Endothelial cell of umbilical vein (primary cell): ENCODE measurements around the gene OLFML2B. TPM values are rescaled to one million over a fixed set of nuclear protein-coding genes. Genes with fewer than 3 reads are reported as not detected.

ENCODE experiments used
- BruUV-seq: library from RNA; stranded (reverse); fragments of 400-500 nt; replicated peaks from 2 replicates; lab custom pipeline; 2021; lab: Mats Ljungman, UMichigan
- CTCF ChIA-PET: fragments of 300-600, 350-600 bp; sonication (Branson Sonifier 250); formaldehyde crosslinking; loops from one replicate; lab custom pipeline; 2021; ENCODE audit warnings: antibody characterized with exemption, inconsistent platforms; lab: Charles Lee
- POLR2A ChIA-PET: fragments of 300-600, 350-600 bp; sonication (Branson Sonifier 250); formaldehyde crosslinking; loops from one replicate; lab custom pipeline; 2021; ENCODE audit warnings: antibody characterized with exemption, inconsistent platforms; lab: Charles Lee
- DNase-seq: peaks from one replicate; pipeline ENCODE4 v3.0.0-alpha.2; 2011; ENCODE audit warnings: low read depth, low spot score
- FAIRE-seq: peaks from 2 replicates; lab custom pipeline; 2011; peaks lifted over from hg19 to GRCh38; lab: Jason Lieb, UNC
- H2AFZ ChIP-seq: 2 replicates; pipeline ENCODE4 v1.6.0; 2012; ENCODE audit warnings: low read depth, low read length, control low read depth, inconsistent platforms
- H3K27ac ChIP-seq: 2 replicates; pipeline ENCODE4 v1.5.1; 2011; ENCODE audit warnings: low read depth, mild to moderate bottlenecking, control low read depth, low read length, moderate library complexity; ENCODE audit not compliant: insufficient read depth
- H3K27me3 ChIP-seq, 2 experiments: 2 replicates each; pipeline versions ENCODE4 v1.6.0 to v1.6.1; 2011; ENCODE audit warnings: low read length in 2 of 2, mixed read lengths in 1 of 2; ENCODE audit not compliant: control insufficient read depth in 2 of 2, insufficient read depth in 2 of 2
- H3K36me3 ChIP-seq, 2 experiments: 2 replicates in 1 of 2; 3 replicates in 1 of 2; pipeline ENCODE4 v1.5.1; 2011; ENCODE audit warnings: low read length in 2 of 2, mild to moderate bottlenecking in 1 of 2, moderate library complexity in 1 of 2; ENCODE audit not compliant: control insufficient read depth in 2 of 2, insufficient read depth in 2 of 2; ENCODE audit errors: extremely low read depth in 1 of 2
- H3K4me1 ChIP-seq: 3 replicates; pipeline ENCODE4 v1.5.1; 2011; ENCODE audit warnings: mild to moderate bottlenecking, low read length; ENCODE audit not compliant: control insufficient read depth, insufficient read depth; ENCODE audit errors: extremely low read depth
- H3K4me2 ChIP-seq: 2 replicates; pipeline ENCODE4 v1.6.1; 2011; ENCODE audit warnings: low read length, control low read depth, mixed read lengths; ENCODE audit not compliant: insufficient read depth
- H3K4me3 ChIP-seq, 3 experiments: fragments of 200-600 bp in 1 of 3; sonication (generic), shearing (Covaris generic) in 1 of 3; replicated peaks in 1 of 3; 2 replicates each; pipeline ENCODE4 v1.5.1; 2011 to 2016; ENCODE audit warnings: control low read depth in 3 of 3, low read length in 3 of 3, mild to moderate bottlenecking in 2 of 3, inconsistent platforms in 1 of 3, low read depth in 1 of 3, moderate library complexity in 1 of 3; ENCODE audit not compliant: insufficient read depth in 1 of 3
- H3K79me2 ChIP-seq: 2 replicates; pipeline ENCODE4 v1.6.0; 2012; ENCODE audit warnings: low read length, inconsistent platforms; ENCODE audit not compliant: control insufficient read depth, insufficient read depth
- H3K9ac ChIP-seq: replicated peaks from 2 replicates; pipeline ENCODE3; 2011; ENCODE audit warnings: low read length, control low read depth; ENCODE audit not compliant: insufficient read depth; ENCODE audit errors: extremely low read depth
- H3K9me1 ChIP-seq: replicated peaks from 3 replicates; pipeline ENCODE4 v1.6.0; 2011; ENCODE audit warnings: mild to moderate bottlenecking, low read length; ENCODE audit not compliant: control insufficient read depth, insufficient read depth; ENCODE audit errors: extremely low read depth
- H3K9me3 ChIP-seq: replicated peaks from 2 replicates; pipeline ENCODE4 v1.5.1; 2012; ENCODE audit warnings: low read length, inconsistent platforms; ENCODE audit not compliant: control insufficient read depth, insufficient read depth
- H4K20me1 ChIP-seq: replicated peaks from 2 replicates; pipeline ENCODE3; 2011; ENCODE audit warnings: mild to moderate bottlenecking, low read length; ENCODE audit not compliant: control insufficient read depth, insufficient read depth; ENCODE audit errors: extremely low read depth
- CTCF ChIP-seq, 2 donors: IDR thresholded peaks; 1 replicate in 1 of 2; 2 replicates in 1 of 2; pipeline ENCODE4 v1.5.1; 2011; ENCODE audit warnings: low read length in 2 of 2, mild to moderate bottlenecking in 2 of 2, moderate library complexity in 2 of 2, control low read depth in 1 of 2, inconsistent platforms in 1 of 2, low read depth in 1 of 2; ENCODE audit not compliant: insufficient read depth in 1 of 2; ENCODE audit errors: extremely low read depth in 1 of 2
- EZH2 ChIP-seq: IDR thresholded peaks from 2 replicates; pipeline ENCODE4 v1.6.1; 2012; ENCODE audit warnings: borderline replicate concordance, low read depth, mild to moderate bottlenecking, moderate library complexity, low read length, inconsistent platforms; ENCODE audit not compliant: severe bottlenecking
- FOS ChIP-seq: IDR thresholded peaks from 2 replicates; pipeline ENCODE4 v1.6.1; 2011; ENCODE audit warnings: mild to moderate bottlenecking, low read length, moderate library complexity, borderline replicate concordance; ENCODE audit not compliant: insufficient read depth
- GATA2 ChIP-seq: IDR thresholded peaks from 2 replicates; pipeline ENCODE4 v1.7.0; 2011; ENCODE audit warnings: low read depth, mild to moderate bottlenecking, moderate library complexity, mixed read lengths, low read length; ENCODE audit not compliant: insufficient read length, insufficient read depth
- JUN ChIP-seq: IDR thresholded peaks from 2 replicates; pipeline ENCODE4 v1.6.1; 2011; ENCODE audit warnings: borderline replicate concordance, low read depth; ENCODE audit not compliant: insufficient read length, insufficient read depth
- MAX ChIP-seq: IDR thresholded peaks from 2 replicates; pipeline ENCODE4 v1.6.1; 2011; ENCODE audit not compliant: insufficient read depth, insufficient read length
- MYC ChIP-seq: IDR thresholded peaks from one replicate; pipeline ENCODE4 v1.6.1; 2011; ENCODE audit warnings: mild to moderate bottlenecking, low read depth, low read length
- POLR2A ChIP-seq: IDR thresholded peaks from 2 replicates; pipeline ENCODE4 v1.6.1; 2012; ENCODE audit warnings: low read depth, mild to moderate bottlenecking, control low read depth, low read length
- POLR2AphosphoS5 ChIP-seq: IDR thresholded peaks from 2 replicates; pipeline ENCODE4 v1.6.1; 2012; ENCODE audit warnings: low read depth, mild to moderate bottlenecking, control low read depth, low read length, moderate library complexity; ENCODE audit not compliant: insufficient read depth
- dilution Hi-C: fragments of 300-500 bp; cut with MboI; formaldehyde crosslinking; loops from one replicate; pipeline ENCODE4 v1.15.0; 2019; ENCODE audit warnings: low sequenced_read_pairs; ENCODE audit not compliant: extremely low pct_ligation_motif_present
- intact Hi-C: fragments of 100-400 bp; cut with micrococcal nuclease; formaldehyde crosslinking; loops from one replicate; pipeline ENCODE4 v1.10.0; 2022
- polyA plus RNA-seq, 4 experiments: library from polyadenylated mRNA; depleted of rRNA in 3 of 4; stranded (reverse) in 3 of 4; unstranded in 1 of 4; fragments of >200 nt; gene quantifications; 2 replicates each; pipeline versions ENCODE4 v1.2.1 to v1.2.3, GENCODE V29; 2011 to 2012; ENCODE audit warnings: missing spikeins in 1 of 4
- total RNA-seq: library from RNA; stranded (reverse); gene quantifications from 2 replicates; pipeline ENCODE4 v1.2.3, GENCODE V29; 2021

OLFML2B gene
- total and polyA plus RNA-seq, 2 donors (not counting 3 experiments of a cell fraction or from before 2014, with no cell fraction given), result 0.58 to 0.62 TPM

- DNase-seq, result no peak
- intact Hi-C loops, result no loop called here
- Histone ChIP-seq H3K4me1 (peaks cover 3% of the 10 kb centered on the region), H4K20me1 (no peaks in the 10 kb centered on the region), H3K79me2 (no peaks in the 10 kb centered on the region), H3K9me1 (no peaks in the 10 kb centered on the region), H3K27me3 (no peaks in the 10 kb centered on the region), H3K9ac (no peak overlapping the region), H3K4me3 (no peak overlapping the region), H3K27ac (no peak overlapping the region), H3K4me2 (no peak overlapping the region), H2AFZ (no peak overlapping the region), H3K9me3 (no peaks in the 10 kb centered on the region), H3K36me3 (no peaks in the 10 kb centered on the region)
- CTCF ChIA-PET, result interaction anchor here (1.0 to 1.3 kb wide), 2 partner anchors 103 to 143 kb away, joined by 3 to 5 read pairs; no protein-coding TSS in a partner anchor
- POLR2A ChIA-PET, result no interaction called here
- no peak for TF ChIP-seq FOS
- no peak for TF ChIP-seq POLR2AphosphoS5
- TF ChIP-seq EZH2, result no peak
- TF ChIP-seq JUN, result no peak
- TF ChIP-seq GATA2, result no peak
- no peak for TF ChIP-seq POLR2A
- TF ChIP-seq MYC, result no peak
- no peak for TF ChIP-seq CTCF (IDR thresholded peaks at IDR 0.05; ENCODE audit: extremely low read depth in 1 of 2, insufficient read depth in 1 of 2, low read depth in 1 of 2, low read length in 2 of 2)
- TF ChIP-seq MAX, result no peak
- FAIRE-seq, result no peak
- no TSS peak for BruUV-seq
- dilution Hi-C loops, result no loop called here
Observed at GRCh38 chr1:161935264-161935663, 88.4 kb downstream of the OLFML2B start.
